ENCODE data around the gene DENND11. TPM values are rescaled to one million over a fixed set of nuclear protein-coding genes. Genes with fewer than 3 reads are reported as not detected.

Gene DENND11
- total RNA-seq, 1 donor from 2014 or later, result 77.0 TPM

- no peaks in the 10 kb centered on the region for H3K27me3 Mint-ChIP-seq (ENCODE audit: unreplicated experiment)
- H3K36me3 Mint-ChIP-seq (ENCODE audit: low read depth, unreplicated experiment), result peaks cover 29% of the 10 kb centered on the region
- peak; percentile 68 for TF ChIP-seq CTCF (IDR thresholded peaks at IDR 0.05; ENCODE audit: unreplicated experiment)
- no peaks in the 10 kb centered on the region for H3K9me3 Mint-ChIP-seq (ENCODE audit: unreplicated experiment)
- peaks cover 51% of the 10 kb centered on the region for H3K4me1 Mint-ChIP-seq (ENCODE audit: unreplicated experiment)
- peak; percentile 73 for DNase-seq (ENCODE audit: low spot score)
- H3K4me3 Mint-ChIP-seq (ENCODE audit: unreplicated experiment), result peak overlapping the region; percentile 88
- H3K27ac Mint-ChIP-seq (ENCODE audit: unreplicated experiment), result peak overlapping the region; percentile 100
These were observed 27.3 kb downstream of the DENND11 start for GRCh38 chr7:141674702-141675101.

DNA sequence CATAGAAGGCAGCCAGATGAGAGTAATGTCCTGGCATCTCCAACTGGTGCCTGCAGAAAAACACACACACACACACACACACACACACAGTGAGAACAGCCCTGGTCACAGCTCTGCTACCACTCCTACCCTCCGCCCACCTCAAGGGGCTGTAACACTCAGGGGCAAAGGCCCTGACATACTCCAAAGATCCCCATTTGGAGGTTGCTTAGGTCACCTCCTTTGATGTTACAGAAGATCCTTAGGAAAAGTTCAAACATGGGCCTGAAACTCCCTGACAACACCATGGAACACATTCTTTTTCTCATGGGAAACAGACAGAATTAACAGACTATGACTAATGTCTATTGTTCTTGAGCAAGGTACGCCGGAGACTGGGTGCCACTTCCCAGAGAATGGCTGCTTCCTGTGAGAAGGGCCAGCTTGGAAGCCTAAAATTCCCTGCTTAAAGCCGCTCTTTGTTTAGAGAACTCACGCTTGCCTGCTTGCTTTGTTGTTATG is 27.7 kb downstream of the DENND11 start:
- no peaks in the 10 kb centered on the region for H3K9me3 Mint-ChIP-seq (ENCODE audit: unreplicated experiment)
- peak; percentile 63 for DNase-seq (ENCODE audit: low spot score)
- peak overlapping the region; percentile 88 for H3K4me3 Mint-ChIP-seq (ENCODE audit: unreplicated experiment)
- peaks cover 51% of the 10 kb centered on the region for H3K4me1 Mint-ChIP-seq (ENCODE audit: unreplicated experiment)
- H3K27ac Mint-ChIP-seq (ENCODE audit: unreplicated experiment), result peak overlapping the region; percentile 100
- TF ChIP-seq CTCF (IDR thresholded peaks at IDR 0.05; ENCODE audit: unreplicated experiment), result no peak
- H3K27me3 Mint-ChIP-seq (ENCODE audit: unreplicated experiment), result no peaks in the 10 kb centered on the region
- H3K36me3 Mint-ChIP-seq (ENCODE audit: low read depth, unreplicated experiment), result peaks cover 29% of the 10 kb centered on the region

DNA sequence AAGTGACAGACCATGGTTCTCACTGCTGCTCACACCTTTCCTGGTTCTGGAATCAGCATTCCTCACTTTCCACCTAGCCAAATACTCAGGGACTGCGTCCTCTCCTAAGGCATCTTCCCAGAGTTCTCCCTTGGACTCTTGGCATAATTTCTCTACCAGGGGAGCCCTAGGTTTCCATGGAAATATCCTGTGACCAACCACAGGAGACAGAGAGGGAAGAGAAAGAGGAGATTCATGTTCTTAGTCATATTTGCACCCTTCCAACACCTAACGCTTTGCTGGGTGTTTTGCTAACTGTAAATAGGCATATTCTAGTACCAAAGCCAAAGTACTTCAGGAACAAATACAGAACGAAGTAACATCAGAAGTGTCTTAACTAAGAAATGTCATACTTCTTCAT is 28.6 kb downstream of the DENND11 start:
- no peak for TF ChIP-seq CTCF (IDR thresholded peaks at IDR 0.05; ENCODE audit: unreplicated experiment)
- no peak for DNase-seq (ENCODE audit: low spot score)
- H3K36me3 Mint-ChIP-seq (ENCODE audit: low read depth, unreplicated experiment), result peaks cover 36% of the 10 kb centered on the region
- H3K4me1 Mint-ChIP-seq (ENCODE audit: unreplicated experiment), result peaks cover 58% of the 10 kb centered on the region
- H3K27ac Mint-ChIP-seq (ENCODE audit: unreplicated experiment), result peak overlapping the region; percentile 100
- H3K27me3 Mint-ChIP-seq (ENCODE audit: unreplicated experiment), result peaks cover 2% of the 10 kb centered on the region
- peak overlapping the region; percentile 83 for H3K4me3 Mint-ChIP-seq (ENCODE audit: unreplicated experiment)
- H3K9me3 Mint-ChIP-seq (ENCODE audit: unreplicated experiment), result no peaks in the 10 kb centered on the region

DNA sequence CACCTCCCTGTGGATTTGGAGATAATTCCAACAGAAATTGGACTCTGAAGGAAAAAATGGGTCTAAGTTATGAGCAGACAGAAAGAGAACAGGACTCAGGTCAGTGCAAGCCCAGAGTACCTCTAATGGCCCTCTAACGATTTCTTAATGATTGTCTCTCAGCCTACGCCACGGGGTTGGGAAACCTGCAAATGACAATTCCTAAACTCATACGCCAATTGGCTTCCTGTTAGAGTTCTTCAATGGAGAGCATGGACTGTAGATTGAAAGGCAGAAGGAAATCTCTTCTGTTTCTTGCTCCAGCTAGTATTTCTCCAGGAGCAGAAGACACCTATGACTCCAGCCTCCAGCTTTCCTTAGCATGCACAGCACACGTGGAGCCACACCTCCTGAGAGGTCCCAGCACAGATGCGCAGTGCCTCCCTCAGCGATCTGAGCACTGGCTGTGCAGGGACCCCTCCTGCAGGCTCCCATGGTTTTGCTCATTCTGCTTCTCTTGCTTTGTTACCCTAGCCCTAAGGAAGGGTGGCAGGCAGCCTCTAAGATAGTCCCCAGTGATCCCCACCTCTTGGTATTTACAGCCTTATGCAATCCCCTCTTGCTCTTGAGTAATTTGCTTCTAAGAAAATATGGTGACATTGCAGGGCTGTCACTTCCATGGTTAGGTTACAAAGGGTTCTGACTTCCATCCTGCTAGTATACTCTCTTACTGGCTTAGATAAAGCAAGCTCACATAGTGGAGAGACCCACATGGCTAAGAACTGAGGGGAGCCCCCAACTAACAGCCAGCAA is 30.1 kb downstream of the DENND11 start:
- Mint-ChIP-seq H3K4me3 (ENCODE audit: unreplicated experiment) (peak overlapping the region; percentile 62), H3K9me3 (ENCODE audit: unreplicated experiment) (no peaks in the 10 kb centered on the region), H3K27me3 (ENCODE audit: unreplicated experiment) (peaks cover 4% of the 10 kb centered on the region), H3K4me1 (ENCODE audit: unreplicated experiment) (peaks cover 58% of the 10 kb centered on the region), H3K36me3 (ENCODE audit: low read depth, unreplicated experiment) (peaks cover 40% of the 10 kb centered on the region), H3K27ac (ENCODE audit: unreplicated experiment) (peak overlapping the region; percentile 61)
- no peak for DNase-seq (ENCODE audit: low spot score)
- no peak for TF ChIP-seq CTCF (IDR thresholded peaks at IDR 0.05; ENCODE audit: unreplicated experiment)

GRCh38 chr7:141668853-141669252 is 33.1 kb downstream of the DENND11 start:
- Mint-ChIP-seq H3K27ac (ENCODE audit: unreplicated experiment) (no peak overlapping the region), H3K4me1 (ENCODE audit: unreplicated experiment) (peaks cover 44% of the 10 kb centered on the region), H3K4me3 (ENCODE audit: unreplicated experiment) (peak overlapping the region; percentile 62), H3K27me3 (ENCODE audit: unreplicated experiment) (peaks cover 7% of the 10 kb centered on the region), H3K9me3 (ENCODE audit: unreplicated experiment) (no peaks in the 10 kb centered on the region), H3K36me3 (ENCODE audit: low read depth, unreplicated experiment) (peaks cover 51% of the 10 kb centered on the region)
- no peak for TF ChIP-seq CTCF (IDR thresholded peaks at IDR 0.05; ENCODE audit: unreplicated experiment)
- DNase-seq (ENCODE audit: low spot score), result no peak
